ENCODE measurements around the gene DNAH5. TPM values are rescaled to one million over a fixed set of nuclear protein-coding genes. Genes with fewer than 3 reads are reported as not detected.

Gene DNAH5
- total and polyA plus RNA-seq, 2 donors (not counting 3 experiments of a cell fraction or from before 2014, with no cell fraction given) = 0.23 to 1.7 TPM

DNA sequence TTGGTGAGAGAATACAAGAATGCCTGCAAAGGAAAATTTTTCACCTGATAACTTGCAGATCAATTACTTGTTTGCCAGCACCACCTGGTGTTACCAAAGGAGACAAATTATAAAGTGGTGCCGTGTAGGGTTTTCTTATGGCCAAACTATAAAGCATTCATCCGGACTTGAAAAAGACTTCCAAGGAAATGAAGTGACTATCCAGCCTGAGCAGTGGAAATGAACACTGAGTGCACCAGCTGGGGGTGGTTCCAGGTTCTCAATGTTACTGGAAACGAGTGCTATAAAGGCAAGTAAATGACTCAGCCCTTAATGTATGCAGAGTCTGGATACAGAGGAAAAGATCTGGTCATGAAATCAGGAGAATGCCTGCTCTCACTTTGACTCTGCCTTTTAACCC lies 113.1 kb downstream of the DNAH5 start:
- H3K4me3 ChIP-seq (replicated peaks in 1 of 3; ENCODE audit: insufficient read depth in 1 of 3, low read depth in 1 of 3, low read length in 3 of 3) = no peak overlapping the region
- BruUV-seq (replicated peaks) = no TSS peak
- no peak for DNase-seq (ENCODE audit: low read depth, low spot score)
- TF ChIP-seq FOS (IDR thresholded peaks at IDR 0.05; ENCODE audit: borderline replicate concordance, insufficient read depth, low read length) = no peak
- no peak for TF ChIP-seq CTCF (IDR thresholded peaks at IDR 0.05; ENCODE audit: extremely low read depth in 1 of 2, insufficient read depth in 1 of 2, low read depth in 1 of 2, low read length in 2 of 2)
- TF ChIP-seq MAX (IDR thresholded peaks at IDR 0.05; ENCODE audit: insufficient read depth, insufficient read length) = no peak
- TF ChIP-seq EZH2 (IDR thresholded peaks at IDR 0.05; ENCODE audit: borderline replicate concordance, low read depth, low read length, severe bottlenecking) = no peak
- no peak for TF ChIP-seq POLR2AphosphoS5 (IDR thresholded peaks at IDR 0.05; ENCODE audit: insufficient read depth, low read depth, low read length)
- no peak for TF ChIP-seq POLR2A (IDR thresholded peaks at IDR 0.05; ENCODE audit: low read depth, low read length)
- H3K4me1 ChIP-seq (ENCODE audit: control insufficient read depth, extremely low read depth, insufficient read depth, low read length) = no peaks in the 10 kb centered on the region
- no peak overlapping the region for H3K9ac ChIP-seq (replicated peaks; ENCODE audit: extremely low read depth, insufficient read depth, low read length)
- no peak overlapping the region for H3K27ac ChIP-seq (ENCODE audit: insufficient read depth, low read depth, low read length)
- H2AFZ ChIP-seq (ENCODE audit: low read depth, low read length) = no peak overlapping the region
- H3K9me3 ChIP-seq (replicated peaks; ENCODE audit: control insufficient read depth, insufficient read depth, low read length) = no peaks in the 10 kb centered on the region
- dilution Hi-C loops (cut with MboI; ENCODE audit: extremely low pct_ligation_motif_present, low sequenced_read_pairs) = no loop called here
- CTCF ChIA-PET = no interaction called here
- no peaks in the 10 kb centered on the region for H3K79me2 ChIP-seq (ENCODE audit: control insufficient read depth, insufficient read depth, low read length)
- H3K4me2 ChIP-seq (ENCODE audit: insufficient read depth, low read length) = no peak overlapping the region
- no peaks in the 10 kb centered on the region for H4K20me1 ChIP-seq (replicated peaks; ENCODE audit: control insufficient read depth, extremely low read depth, insufficient read depth, low read length)
- H3K27me3 ChIP-seq (ENCODE audit: control insufficient read depth in 2 of 2, insufficient read depth in 2 of 2, low read length in 2 of 2) = no peaks in the 10 kb centered on the region
- no peaks in the 10 kb centered on the region for H3K9me1 ChIP-seq (replicated peaks; ENCODE audit: control insufficient read depth, extremely low read depth, insufficient read depth, low read length)
- POLR2A ChIA-PET = no interaction called here
- intact Hi-C loops (cut with micrococcal nuclease) = no loop called here
- no peaks in the 10 kb centered on the region for H3K36me3 ChIP-seq (ENCODE audit: control insufficient read depth in 2 of 2, extremely low read depth in 1 of 2, insufficient read depth in 2 of 2, low read length in 2 of 2)
- no peak for FAIRE-seq

DNA sequence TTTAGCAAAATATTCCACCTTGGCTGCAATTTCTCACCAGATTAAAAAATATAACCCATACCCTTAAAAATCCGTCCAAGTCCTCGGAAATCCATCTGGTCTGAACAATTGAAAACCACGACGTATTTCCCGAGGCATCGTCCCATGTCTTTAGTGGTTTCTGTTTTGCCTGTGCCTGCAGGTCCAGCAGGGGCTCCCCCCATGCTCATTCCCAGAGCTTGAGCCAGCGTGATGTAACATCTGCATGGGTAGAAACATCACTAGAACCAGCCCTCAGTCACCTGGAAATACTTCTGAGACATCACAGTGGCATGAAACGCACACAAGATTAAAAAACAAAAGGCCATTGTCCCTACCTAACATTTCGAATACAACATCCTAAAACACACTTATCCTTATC lies 114.0 kb downstream of the DNAH5 start:
- Histone ChIP-seq H2AFZ (ENCODE audit: low read depth, low read length) (no peak overlapping the region), H3K27ac (ENCODE audit: insufficient read depth, low read depth, low read length) (no peak overlapping the region), H3K27me3 (ENCODE audit: control insufficient read depth in 2 of 2, insufficient read depth in 2 of 2, low read length in 2 of 2) (no peaks in the 10 kb centered on the region), H3K4me2 (ENCODE audit: insufficient read depth, low read length) (no peak overlapping the region), H3K9me1 (replicated peaks; ENCODE audit: control insufficient read depth, extremely low read depth, insufficient read depth, low read length) (no peaks in the 10 kb centered on the region), H3K36me3 (ENCODE audit: control insufficient read depth in 2 of 2, extremely low read depth in 1 of 2, insufficient read depth in 2 of 2, low read length in 2 of 2) (no peaks in the 10 kb centered on the region), H3K9me3 (replicated peaks; ENCODE audit: control insufficient read depth, insufficient read depth, low read length) (no peaks in the 10 kb centered on the region), H3K4me3 (replicated peaks in 1 of 3; ENCODE audit: insufficient read depth in 1 of 3, low read depth in 1 of 3, low read length in 3 of 3) (no peak overlapping the region), H3K79me2 (ENCODE audit: control insufficient read depth, insufficient read depth, low read length) (no peaks in the 10 kb centered on the region), H3K9ac (replicated peaks; ENCODE audit: extremely low read depth, insufficient read depth, low read length) (no peak overlapping the region), H3K4me1 (ENCODE audit: control insufficient read depth, extremely low read depth, insufficient read depth, low read length) (no peaks in the 10 kb centered on the region), H4K20me1 (replicated peaks; ENCODE audit: control insufficient read depth, extremely low read depth, insufficient read depth, low read length) (no peaks in the 10 kb centered on the region)
- intact Hi-C loops (cut with micrococcal nuclease) = no loop called here
- no peak for TF ChIP-seq JUN (IDR thresholded peaks at IDR 0.05; ENCODE audit: borderline replicate concordance, insufficient read depth, insufficient read length, low read depth)
- no peak for TF ChIP-seq FOS (IDR thresholded peaks at IDR 0.05; ENCODE audit: borderline replicate concordance, insufficient read depth, low read length)
- TF ChIP-seq POLR2A (IDR thresholded peaks at IDR 0.05; ENCODE audit: low read depth, low read length) = no peak
- TF ChIP-seq POLR2AphosphoS5 (IDR thresholded peaks at IDR 0.05; ENCODE audit: insufficient read depth, low read depth, low read length) = no peak
- TF ChIP-seq MYC (IDR thresholded peaks at IDR 0.05; ENCODE audit: low read depth, low read length) = no peak
- TF ChIP-seq CTCF (IDR thresholded peaks at IDR 0.05; ENCODE audit: extremely low read depth in 1 of 2, insufficient read depth in 1 of 2, low read depth in 1 of 2, low read length in 2 of 2) = no peak
- no peak for TF ChIP-seq GATA2 (IDR thresholded peaks at IDR 0.05; ENCODE audit: insufficient read depth, insufficient read length, low read depth, low read length)
- no peak for TF ChIP-seq MAX (IDR thresholded peaks at IDR 0.05; ENCODE audit: insufficient read depth, insufficient read length)
- no peak for TF ChIP-seq EZH2 (IDR thresholded peaks at IDR 0.05; ENCODE audit: borderline replicate concordance, low read depth, low read length, severe bottlenecking)
- BruUV-seq (replicated peaks) = no TSS peak
- dilution Hi-C loops (cut with MboI; ENCODE audit: extremely low pct_ligation_motif_present, low sequenced_read_pairs) = no loop called here
- FAIRE-seq (no peak), DNase-seq (ENCODE audit: low read depth, low spot score) (no peak)
- ChIA-PET CTCF (no interaction called here), POLR2A (no interaction called here)

Data from endothelial cell of umbilical vein (primary cell).